ENCODE results near the gene TOR1B. TPM values are rescaled to one million over a fixed set of nuclear protein-coding genes. Genes with fewer than 3 reads are reported as not detected.
A peak's percentile ranks its signal among the peaks of the same experiment; 100 is the strongest.
"Not testable (repeated sequence)": the region's sequence is repeated elsewhere in the genome, so short reads cannot be mapped to it uniquely, and the experiment has no call there.

The TOR1B gene
- total and polyA plus RNA-seq, 5 donors from 2014 or later: 11.6 to 27.2 (median 15.3) TPM

DNA sequence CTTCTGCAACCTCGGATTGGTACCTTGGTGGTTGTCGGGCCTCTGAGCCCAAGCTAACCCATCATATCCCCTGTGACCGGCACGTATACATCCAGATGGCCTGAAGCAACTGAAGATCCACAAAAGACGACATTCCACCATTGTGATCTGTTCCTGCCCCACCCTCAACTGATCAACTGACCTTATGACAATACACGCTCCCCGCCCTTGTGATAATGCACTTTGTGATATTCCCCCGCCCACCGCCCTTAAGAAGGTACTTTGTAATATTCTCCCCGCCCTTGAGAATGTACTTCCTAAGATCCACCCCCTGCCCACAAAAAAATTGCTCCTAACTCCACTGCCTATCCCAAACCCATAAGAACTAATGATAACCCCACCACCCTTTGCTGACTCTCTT lies 16.5 kb upstream of the TOR1B start:
- H3K27me3 Mint-ChIP-seq: peaks cover 26% of the 10 kb centered on the region
- no peaks in the 10 kb centered on the region for H3K9me3 Mint-ChIP-seq
- Histone ChIP-seq H3K27me3 (ENCODE audit: control insufficient read depth, insufficient read depth, low read length) (no peaks in the 10 kb centered on the region), H3K27ac (ENCODE audit: insufficient read depth, low read length, poor library complexity, severe bottlenecking) (no peak overlapping the region), H3K9me3 (ENCODE audit: control insufficient read depth in 2 of 2, low read length in 2 of 2) (no peaks in the 10 kb centered on the region), H3K36me3 (ENCODE audit: control insufficient read depth, insufficient read depth, low read length) (no peaks in the 10 kb centered on the region), H3K4me1 (ENCODE audit: control insufficient read depth, insufficient read depth, low read length, poor library complexity, severe bottlenecking) (peaks cover 7% of the 10 kb centered on the region), H3K4me3 (ENCODE audit: low read depth, low read length) (no peak overlapping the region)
- H3K4me1 Mint-ChIP-seq: peaks cover 3 to 17% (median 7%) of the 10 kb centered on the region in 4 donors
- no peaks in the 10 kb centered on the region for H3K36me3 Mint-ChIP-seq
- H3K4me3 Mint-ChIP-seq: no peak overlapping the region
- ATAC-seq (ENCODE audit: low read depth in 2 of 2) (no peak), DNase-seq (no peak)
- no peak overlapping the region for H3K27ac Mint-ChIP-seq

DNA sequence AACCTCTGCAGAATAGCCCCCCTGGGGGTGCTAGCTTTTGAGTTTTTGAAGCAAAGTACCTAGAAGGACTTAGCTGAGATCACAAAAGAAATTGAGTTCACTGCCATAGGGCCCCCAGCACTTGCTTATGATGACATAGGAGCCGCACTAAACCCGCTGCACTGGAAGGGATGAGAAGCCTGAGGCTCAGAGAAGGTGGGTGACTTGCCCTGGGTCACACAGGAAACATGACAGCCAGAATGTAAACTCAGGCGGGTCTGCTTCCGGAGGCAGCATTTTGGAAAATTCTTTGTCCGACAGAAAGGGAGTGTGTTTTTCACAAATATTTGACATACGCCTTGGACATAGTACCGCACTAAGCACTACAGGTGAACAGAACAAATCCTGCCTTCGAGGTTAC lies 8.4 kb upstream of the TOR1B start:
- H3K36me3 Mint-ChIP-seq: no peaks in the 10 kb centered on the region
- no peaks in the 10 kb centered on the region for H3K9me3 Mint-ChIP-seq
- Histone ChIP-seq H3K4me3 (ENCODE audit: low read depth, low read length) (no peak overlapping the region), H3K4me1 (ENCODE audit: control insufficient read depth, insufficient read depth, low read length, poor library complexity, severe bottlenecking) (peaks cover 7% of the 10 kb centered on the region), H3K27me3 (ENCODE audit: control insufficient read depth, insufficient read depth, low read length) (no peaks in the 10 kb centered on the region), H3K27ac (ENCODE audit: insufficient read depth, low read length, poor library complexity, severe bottlenecking) (no peak overlapping the region), H3K9me3 (ENCODE audit: control insufficient read depth in 2 of 2, low read length in 2 of 2) (no peaks in the 10 kb centered on the region), H3K36me3 (ENCODE audit: control insufficient read depth, insufficient read depth, low read length) (no peaks in the 10 kb centered on the region)
- H3K27ac Mint-ChIP-seq: no peak overlapping the region
- H3K27me3 Mint-ChIP-seq: peaks cover 11% of the 10 kb centered on the region
- H3K4me1 Mint-ChIP-seq: peaks cover 0 to 11% (median 3%) of the 10 kb centered on the region in 4 donors
- DNase-seq (no peak), ATAC-seq (ENCODE audit: low read depth in 2 of 2) (no peak)
- no peak overlapping the region for H3K4me3 Mint-ChIP-seq

DNA sequence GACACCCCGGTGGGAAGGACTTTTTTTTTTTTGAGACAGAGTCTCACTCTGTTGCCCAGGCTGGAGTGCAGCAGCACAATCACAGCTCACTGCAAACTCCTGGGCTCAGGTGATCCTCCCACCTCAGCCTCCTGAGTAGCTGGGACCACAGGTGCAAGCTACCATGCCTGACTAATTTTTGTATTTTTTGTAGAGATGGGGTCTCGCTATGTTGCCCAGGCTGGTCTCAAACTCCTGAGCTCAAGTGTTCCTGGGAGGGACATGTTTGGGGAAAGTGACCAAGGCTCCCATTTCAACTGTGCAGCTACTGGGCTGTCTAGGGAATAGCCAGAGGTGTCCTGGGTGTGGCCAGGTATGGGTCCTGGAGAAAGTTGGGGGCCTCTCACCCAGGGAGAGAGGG lies 7.0 kb upstream of the TOR1B start:
- DNase-seq; H3K27me3 Mint-ChIP-seq; H3K4me3 ChIP-seq (ENCODE audit: low read depth, low read length); H3K36me3 ChIP-seq (ENCODE audit: control insufficient read depth, insufficient read depth, low read length); H3K9me3 ChIP-seq (ENCODE audit: control insufficient read depth in 2 of 2, low read length in 2 of 2); H3K9me3 Mint-ChIP-seq; H3K27me3 ChIP-seq (ENCODE audit: control insufficient read depth, insufficient read depth, low read length); H3K36me3 Mint-ChIP-seq; ATAC-seq (ENCODE audit: low read depth in 2 of 2); H3K27ac ChIP-seq (ENCODE audit: insufficient read depth, low read length, poor library complexity, severe bottlenecking); H3K4me1 ChIP-seq (ENCODE audit: control insufficient read depth, insufficient read depth, low read length, poor library complexity, severe bottlenecking); H3K4me1 Mint-ChIP-seq; H3K4me3 Mint-ChIP-seq: not testable (repeated sequence)
- H3K27ac Mint-ChIP-seq: peak overlapping the region in 1 of 3 donors; percentile 59

DNA sequence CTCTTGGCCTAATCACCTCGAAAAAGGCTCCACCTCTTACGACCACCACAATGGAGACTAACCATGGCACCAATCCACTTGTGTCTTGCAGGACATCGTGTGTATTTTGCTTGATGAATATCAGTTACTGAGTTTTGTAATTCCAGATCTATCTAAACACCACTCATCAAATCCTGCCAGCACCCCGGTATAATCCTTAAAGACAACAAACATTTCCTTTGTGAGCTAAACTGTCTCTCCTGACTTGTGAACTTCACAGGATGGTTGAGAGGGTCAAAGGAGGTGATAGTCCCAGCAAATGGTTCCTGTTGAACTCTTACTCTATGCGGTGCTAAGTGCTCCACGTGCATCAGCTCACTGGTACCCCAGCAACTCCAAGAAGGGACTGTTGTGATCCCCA lies 4.0 kb upstream of the TOR1B start:
- no peaks in the 10 kb centered on the region for H3K27me3 ChIP-seq (ENCODE audit: control insufficient read depth, insufficient read depth, low read length)
- no peak for DNase-seq
- Mint-ChIP-seq H3K27me3 (peaks cover 5% of the 10 kb centered on the region), H3K36me3 (no peaks in the 10 kb centered on the region), H3K4me3 (no peak overlapping the region), H3K4me1 (peaks cover 0 to 9% (median 3%) of the 10 kb centered on the region in 4 donors), H3K27ac (no peak overlapping the region), H3K9me3 (no peaks in the 10 kb centered on the region)
- H3K36me3 ChIP-seq (ENCODE audit: control insufficient read depth, insufficient read depth, low read length): no peaks in the 10 kb centered on the region
- H3K4me1 ChIP-seq (ENCODE audit: control insufficient read depth, insufficient read depth, low read length, poor library complexity, severe bottlenecking): peaks cover 5% of the 10 kb centered on the region
- H3K27ac ChIP-seq (ENCODE audit: insufficient read depth, low read length, poor library complexity, severe bottlenecking): no peak overlapping the region
- no peak for ATAC-seq (ENCODE audit: low read depth in 2 of 2)
- H3K9me3 ChIP-seq (ENCODE audit: control insufficient read depth in 2 of 2, low read length in 2 of 2): no peaks in the 10 kb centered on the region
- H3K4me3 ChIP-seq (ENCODE audit: low read depth, low read length): no peak overlapping the region

DNA sequence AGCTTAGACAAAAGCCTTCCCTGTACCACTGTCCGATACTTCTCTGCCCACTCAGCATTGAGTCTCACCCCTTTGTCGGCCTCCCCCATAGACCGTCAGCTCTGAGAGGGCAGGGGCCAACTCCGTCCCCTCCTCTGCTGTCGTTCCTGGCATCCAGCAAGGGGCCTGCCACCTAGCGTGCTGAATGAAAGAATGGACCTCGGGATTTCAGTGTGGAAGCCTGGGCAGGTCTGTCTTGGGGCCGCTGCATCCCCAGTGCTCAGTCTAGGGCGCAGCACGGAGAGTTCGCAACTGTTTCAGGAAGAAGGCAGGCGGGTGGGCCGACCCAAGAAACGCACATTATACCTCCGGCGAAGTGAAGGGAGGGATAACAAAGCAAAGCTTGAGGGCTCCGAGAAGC lies 1.5 kb upstream of the TOR1B start:
- ATAC-seq (ENCODE audit: low read depth in 2 of 2): no peak
- Mint-ChIP-seq H3K4me3 (peak overlapping the region in 3 of 4 donors; percentile 69 to 95 (median 74)), H3K36me3 (peaks cover 10% of the 10 kb centered on the region), H3K9me3 (no peaks in the 10 kb centered on the region), H3K4me1 (peaks cover 0 to 26% (median 17%) of the 10 kb centered on the region in 4 donors), H3K27me3 (peaks cover 5% of the 10 kb centered on the region), H3K27ac (peak overlapping the region in 1 of 3 donors; percentile 80)
- H3K4me1 ChIP-seq (ENCODE audit: control insufficient read depth, insufficient read depth, low read length, poor library complexity, severe bottlenecking): peaks cover 11% of the 10 kb centered on the region
- DNase-seq: no peak
- no peak overlapping the region for H3K4me3 ChIP-seq (ENCODE audit: low read depth, low read length)
- no peaks in the 10 kb centered on the region for H3K27me3 ChIP-seq (ENCODE audit: control insufficient read depth, insufficient read depth, low read length)
- no peaks in the 10 kb centered on the region for H3K9me3 ChIP-seq (ENCODE audit: control insufficient read depth in 2 of 2, low read length in 2 of 2)
- H3K36me3 ChIP-seq (ENCODE audit: control insufficient read depth, insufficient read depth, low read length): no peaks in the 10 kb centered on the region
- no peak overlapping the region for H3K27ac ChIP-seq (ENCODE audit: insufficient read depth, low read length, poor library complexity, severe bottlenecking)

DNA sequence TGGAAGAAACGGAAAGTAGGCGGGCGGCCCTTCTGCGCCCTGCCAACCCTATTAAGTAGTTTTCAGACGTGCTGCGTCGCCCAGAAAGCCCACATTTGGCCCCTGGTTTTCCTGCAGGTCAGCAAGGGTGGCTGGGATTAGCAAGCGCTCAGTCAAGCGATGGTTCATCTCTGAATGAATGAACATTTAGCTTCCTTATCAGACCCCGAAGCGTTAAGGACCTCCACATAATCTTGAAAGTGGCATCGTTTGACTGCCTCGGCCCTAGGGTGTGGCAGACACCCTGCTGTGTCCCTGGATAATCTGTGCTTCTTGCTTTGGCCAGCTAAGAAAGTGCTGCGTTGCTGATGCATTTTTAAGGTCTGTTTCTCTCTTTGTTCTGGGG lies 684 bp downstream of the TOR1B start:
- H3K9me3 ChIP-seq (ENCODE audit: control insufficient read depth in 2 of 2, low read length in 2 of 2): no peaks in the 10 kb centered on the region
- H3K27me3 ChIP-seq (ENCODE audit: control insufficient read depth, insufficient read depth, low read length): no peaks in the 10 kb centered on the region
- Mint-ChIP-seq H3K4me3 (peak overlapping the region; percentile 93 to 98 (median 96)), H3K27ac (peak overlapping the region; percentile 43 to 91 (median 89)), H3K27me3 (no peaks in the 10 kb centered on the region), H3K4me1 (peaks cover 0 to 29% (median 20%) of the 10 kb centered on the region in 4 donors), H3K9me3 (no peaks in the 10 kb centered on the region), H3K36me3 (peaks cover 16% of the 10 kb centered on the region)
- no peak for DNase-seq
- peak overlapping the region; percentile 81 for H3K27ac ChIP-seq (ENCODE audit: insufficient read depth, low read length, poor library complexity, severe bottlenecking)
- peaks cover 11% of the 10 kb centered on the region for H3K4me1 ChIP-seq (ENCODE audit: control insufficient read depth, insufficient read depth, low read length, poor library complexity, severe bottlenecking)
- peaks cover 11% of the 10 kb centered on the region for H3K36me3 ChIP-seq (ENCODE audit: control insufficient read depth, insufficient read depth, low read length)
- no peak for ATAC-seq (ENCODE audit: low read depth in 2 of 2)
- peak overlapping the region; percentile 84 for H3K4me3 ChIP-seq (ENCODE audit: low read depth, low read length)

DNA sequence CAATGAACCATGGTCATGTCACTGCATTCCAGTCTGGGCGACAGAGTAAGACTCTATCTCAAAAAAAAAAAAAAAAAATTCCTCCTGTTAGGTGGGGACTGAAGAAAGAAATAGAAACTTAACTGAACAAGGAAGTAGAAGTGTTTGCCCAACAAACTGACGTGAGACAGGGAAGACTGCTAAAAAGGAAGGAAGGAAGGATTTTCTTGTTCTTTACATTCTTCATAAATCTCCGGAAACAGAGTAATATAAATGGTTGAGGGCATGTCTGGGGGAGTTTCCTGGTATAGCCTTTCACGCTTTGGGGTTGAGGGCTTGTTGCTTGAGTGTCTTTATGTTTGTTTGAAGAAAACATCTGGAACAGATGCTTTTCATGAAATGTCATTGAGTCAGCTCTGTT lies 3.1 kb downstream of the TOR1B start:
- H3K36me3 Mint-ChIP-seq: peaks cover 35% of the 10 kb centered on the region
- H3K9me3 Mint-ChIP-seq: no peaks in the 10 kb centered on the region
- DNase-seq: no peak
- peak overlapping the region; percentile 58 to 77 (median 70) for H3K4me3 Mint-ChIP-seq
- H3K27me3 ChIP-seq (ENCODE audit: control insufficient read depth, insufficient read depth, low read length): no peaks in the 10 kb centered on the region
- H3K9me3 ChIP-seq (ENCODE audit: control insufficient read depth in 2 of 2, low read length in 2 of 2): no peaks in the 10 kb centered on the region
- H3K36me3 ChIP-seq (ENCODE audit: control insufficient read depth, insufficient read depth, low read length): peaks cover 34% of the 10 kb centered on the region
- H3K4me1 Mint-ChIP-seq: peaks cover 0 to 39% (median 27%) of the 10 kb centered on the region in 4 donors
- H3K27ac ChIP-seq (ENCODE audit: insufficient read depth, low read length, poor library complexity, severe bottlenecking): no peak overlapping the region
- H3K27me3 Mint-ChIP-seq: no peaks in the 10 kb centered on the region
- H3K4me3 ChIP-seq (ENCODE audit: low read depth, low read length): no peak overlapping the region
- no peak for ATAC-seq (ENCODE audit: low read depth in 2 of 2)
- H3K27ac Mint-ChIP-seq: peak overlapping the region; percentile 83 to 89 (median 88)
- peaks cover 11% of the 10 kb centered on the region for H3K4me1 ChIP-seq (ENCODE audit: control insufficient read depth, insufficient read depth, low read length, poor library complexity, severe bottlenecking)

DNA sequence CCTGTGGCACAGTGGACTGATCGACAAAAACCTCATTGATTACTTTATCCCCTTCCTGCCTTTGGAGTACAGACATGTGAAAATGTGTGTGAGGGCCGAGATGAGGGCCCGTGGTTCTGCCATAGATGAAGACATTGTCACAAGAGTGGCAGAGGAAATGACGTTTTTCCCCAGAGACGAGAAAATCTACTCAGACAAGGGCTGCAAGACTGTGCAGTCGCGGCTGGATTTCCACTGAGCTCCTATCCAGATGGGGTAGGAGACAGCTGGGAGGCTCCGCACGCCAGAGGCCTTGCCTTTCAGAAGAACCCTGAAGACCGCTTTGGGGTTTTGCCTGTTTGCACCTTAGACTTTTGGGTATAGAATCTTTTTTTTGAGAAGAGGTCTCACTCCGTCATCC lies 6.4 kb downstream of the TOR1B start:
- Mint-ChIP-seq H3K36me3 (peaks cover 40% of the 10 kb centered on the region), H3K27me3 (no peaks in the 10 kb centered on the region), H3K9me3 (no peaks in the 10 kb centered on the region), H3K27ac (peak overlapping the region in 2 of 3 donors; percentile 74 to 75), H3K4me3 (peak overlapping the region in 1 of 4 donors; percentile 48), H3K4me1 (peaks cover 0 to 40% (median 27%) of the 10 kb centered on the region in 4 donors)
- ATAC-seq (ENCODE audit: low read depth in 2 of 2): no peak
- peaks cover 52% of the 10 kb centered on the region for H3K36me3 ChIP-seq (ENCODE audit: control insufficient read depth, insufficient read depth, low read length)
- H3K9me3 ChIP-seq (ENCODE audit: control insufficient read depth in 2 of 2, low read length in 2 of 2): no peaks in the 10 kb centered on the region
- no peak overlapping the region for H3K27ac ChIP-seq (ENCODE audit: insufficient read depth, low read length, poor library complexity, severe bottlenecking)
- H3K4me1 ChIP-seq (ENCODE audit: control insufficient read depth, insufficient read depth, low read length, poor library complexity, severe bottlenecking): peaks cover 2% of the 10 kb centered on the region
- no peak for DNase-seq
- H3K4me3 ChIP-seq (ENCODE audit: low read depth, low read length): no peak overlapping the region
- no peaks in the 10 kb centered on the region for H3K27me3 ChIP-seq (ENCODE audit: control insufficient read depth, insufficient read depth, low read length)

All from CD4-positive, CD25-positive, alpha-beta regulatory T cell (primary cell).